HG02885 (cell line): Measurements from ENCODE around the gene ATP8A2.
"Not testable (repeated sequence)": the region's sequence is repeated elsewhere in the genome, so short reads cannot be mapped to it uniquely, and the experiment has no call there.

Experiments
- ATAC-seq: cut with Tn5 transposase; IDR thresholded peaks from one replicate; pipeline ENCODE4 v1.9.1; 2021; ENCODE audit warnings: mild to moderate bottlenecking; ENCODE audit not compliant: unreplicated experiment, poor library complexity

Gene ATP8A2

GRCh38 chr13:25371875-25372283 lies at the start of gene ATP8A2:
ATP8A2 (plus strand) TSS chr13:25371974; CDS start chr13:25372213, 239 bp downstream.
- ATAC-seq: no peak

- ATAC-seq: no peak
Measured at GRCh38 chr13:25324100-25324499, 47.7 kb upstream of the ATP8A2 start.

GRCh38 chr13:25329706-25330105 lies 42.1 kb upstream of the ATP8A2 start:
- ATAC-seq: no peak

DNA sequence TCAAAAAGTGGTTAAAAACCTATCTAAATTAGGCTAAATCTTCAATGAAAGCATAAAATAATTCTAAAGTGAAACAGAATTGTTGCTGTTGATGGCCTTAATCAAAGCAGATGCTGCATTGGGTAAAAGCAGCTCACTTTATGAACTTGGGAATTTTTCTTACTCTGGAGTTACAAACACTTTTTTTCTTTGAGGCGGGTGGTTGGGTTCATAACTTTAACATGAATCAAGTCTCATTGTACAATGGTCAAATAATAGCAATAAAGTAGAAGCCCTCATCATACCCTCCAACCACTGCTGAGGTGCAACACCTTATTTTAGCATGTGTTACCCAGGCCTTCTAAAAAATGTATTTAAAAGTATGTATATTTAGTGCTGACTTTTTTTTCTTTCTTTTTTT lies 41.2 kb upstream of the ATP8A2 start:
- ATAC-seq: no peak

GRCh38 chr13:25335856-25336255 lies 35.9 kb upstream of the ATP8A2 start:
- ATAC-seq: no peak

DNA sequence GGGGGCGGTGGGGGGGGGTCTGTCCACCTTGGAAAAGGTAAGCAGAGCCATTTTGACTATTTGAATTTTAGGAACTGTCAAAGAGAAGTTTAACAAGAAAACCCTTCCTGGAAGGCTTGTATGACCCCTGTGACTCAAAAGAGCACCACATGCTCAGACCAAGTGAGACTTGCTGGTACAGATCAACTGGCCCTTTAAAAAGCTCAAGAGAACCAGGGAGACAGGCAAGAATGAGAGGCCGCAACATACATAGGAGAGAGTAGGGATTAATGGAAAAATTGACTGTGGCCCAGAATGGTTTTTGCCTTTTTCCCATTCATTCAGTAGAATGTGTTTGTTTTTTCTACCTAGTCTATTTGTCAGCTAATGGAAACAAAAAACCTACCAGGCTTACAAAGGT lies 26.2 kb upstream of the ATP8A2 start:
- no peak for ATAC-seq

DNA sequence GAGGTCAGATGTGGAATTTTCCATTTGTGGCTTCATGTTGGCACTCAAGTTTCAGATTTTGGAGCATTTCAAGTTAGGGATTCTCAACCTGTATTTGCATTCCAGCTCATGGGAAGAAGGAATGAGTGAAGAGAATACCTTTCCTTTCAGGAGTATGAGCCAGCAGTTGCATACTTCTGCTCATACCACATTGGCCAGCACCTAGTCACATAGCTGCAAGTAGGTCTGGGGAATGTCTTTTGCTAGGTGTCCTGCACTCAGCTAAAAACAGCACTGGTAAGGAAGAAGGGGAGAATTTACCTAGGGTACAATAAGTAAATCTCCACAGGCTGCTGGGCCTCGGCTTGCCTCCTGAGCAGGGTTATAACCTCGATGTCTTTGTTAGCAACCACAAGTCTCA lies 24.6 kb upstream of the ATP8A2 start:
- no peak for ATAC-seq

GRCh38 chr13:25351404-25351803 lies 20.4 kb upstream of the ATP8A2 start:
- ATAC-seq: no peak

DNA sequence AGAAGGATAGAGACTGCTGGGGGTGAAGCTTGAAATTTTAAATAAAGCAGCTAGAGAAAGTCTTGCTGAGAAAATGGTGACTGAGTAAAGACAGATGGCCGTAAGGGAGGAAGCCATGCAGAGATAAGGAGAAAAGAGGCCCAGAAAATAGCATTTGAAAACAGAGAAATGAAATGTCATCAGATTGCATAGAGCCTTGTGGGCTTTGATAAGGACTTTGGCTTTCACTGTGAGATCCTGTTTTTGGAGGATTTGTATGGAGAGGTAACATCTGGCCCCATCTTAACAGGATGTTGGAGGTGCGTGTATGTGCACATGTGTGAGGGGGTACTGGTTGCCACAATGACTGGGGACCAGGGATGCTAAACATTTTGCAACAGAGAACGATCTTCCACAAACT lies 19.5 kb upstream of the ATP8A2 start:
- ATAC-seq: no peak

GRCh38 chr13:25352806-25353205 lies 19.0 kb upstream of the ATP8A2 start:
- no peak for ATAC-seq

GRCh38 chr13:25353344-25353743 lies 18.4 kb upstream of the ATP8A2 start:
- ATAC-seq: no peak

- ATAC-seq: no peak
Measured at GRCh38 chr13:25354377-25354776, 17.4 kb upstream of the ATP8A2 start.

DNA sequence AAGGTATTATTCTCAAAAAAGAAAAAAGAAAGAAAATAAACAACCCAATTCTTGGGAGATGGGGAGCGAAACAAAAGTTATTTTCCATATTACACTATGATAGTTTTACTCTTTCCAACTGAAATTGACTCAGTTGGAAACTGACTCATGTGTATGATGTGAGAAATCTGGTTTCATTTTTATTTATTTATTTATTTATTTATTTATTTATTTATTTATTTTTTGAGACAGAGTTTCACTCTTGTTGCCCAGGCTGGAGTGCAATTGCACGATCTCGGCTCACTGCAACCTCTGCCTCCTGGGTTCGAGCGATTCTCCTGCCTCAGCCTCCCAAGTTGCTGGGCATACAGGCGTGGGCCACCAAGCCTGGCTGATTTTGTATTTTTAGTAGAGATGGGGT lies 11.3 kb upstream of the ATP8A2 start:
- not testable (repeated sequence) for ATAC-seq

GRCh38 chr13:25365720-25366235 lies 6.0 kb upstream of the ATP8A2 start:
- ATAC-seq: no peak

DNA sequence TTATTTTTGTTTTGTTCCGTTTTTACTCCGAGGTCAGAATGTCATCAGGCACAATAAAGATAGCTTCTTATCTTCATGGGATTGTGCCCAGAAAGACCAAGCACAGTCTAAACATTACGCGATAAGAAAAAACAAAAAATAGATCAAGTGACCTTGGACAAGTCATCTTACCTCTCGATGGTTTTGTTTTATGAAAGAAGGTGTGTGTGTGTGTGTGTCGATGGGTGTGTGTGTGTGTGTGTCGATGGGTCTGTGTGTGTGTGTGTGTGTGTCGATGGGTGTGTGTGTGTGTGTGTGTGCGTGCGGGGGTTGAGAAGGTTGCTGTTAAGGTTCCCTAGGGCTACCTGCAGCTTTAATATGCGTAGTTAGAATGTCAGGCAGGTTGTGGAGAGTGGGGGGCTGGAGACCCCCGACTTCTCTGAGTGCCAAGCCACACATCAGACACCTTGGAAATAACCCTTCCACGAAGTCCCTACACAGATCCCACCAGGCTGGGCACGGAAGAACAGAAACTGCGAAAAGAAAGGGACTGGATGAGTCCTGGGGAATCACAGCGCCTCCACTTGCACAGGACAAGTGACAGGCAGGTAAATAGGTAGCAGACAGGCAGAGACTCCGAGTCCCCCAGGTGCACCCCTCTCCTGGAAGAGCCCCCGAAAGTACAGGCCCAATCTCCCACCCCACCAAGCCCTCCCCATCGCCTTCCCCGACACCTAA lies 458 bp upstream of the ATP8A2 start:
- ATAC-seq: no peak

- no peak for ATAC-seq
Measured at GRCh38 chr13:25372284-25373081, 709 bp downstream of the ATP8A2 start.

DNA sequence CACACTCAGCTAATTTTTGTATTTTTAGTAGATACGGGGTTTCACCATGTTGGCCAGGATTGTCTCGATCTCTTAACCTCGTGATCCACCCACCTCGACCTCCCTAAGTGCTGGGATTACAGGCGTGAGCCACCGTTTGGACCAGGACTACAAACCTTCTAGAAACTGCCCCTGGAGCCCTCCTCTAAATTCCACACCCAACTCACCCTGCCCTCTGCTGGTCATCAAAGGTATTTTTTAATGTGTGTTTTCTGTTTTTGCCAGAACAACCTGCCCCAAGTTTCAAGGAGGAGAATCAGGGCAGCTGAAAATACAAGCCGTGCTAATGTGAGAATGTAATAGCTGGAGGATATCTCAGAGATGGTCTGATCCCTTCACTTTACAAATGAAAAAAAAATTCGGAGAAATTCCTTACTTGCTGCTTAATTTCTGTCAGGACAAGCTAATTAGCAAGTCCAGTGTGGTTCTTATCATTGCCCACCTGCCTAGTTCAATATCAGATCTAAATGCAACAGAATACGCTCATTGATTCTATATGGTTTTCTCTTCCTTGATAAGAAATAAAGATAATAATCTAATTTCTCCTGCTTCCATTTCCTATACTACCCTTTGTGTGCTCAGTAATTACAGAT lies 4.1 kb downstream of the ATP8A2 start:
- no peak for ATAC-seq

DNA sequence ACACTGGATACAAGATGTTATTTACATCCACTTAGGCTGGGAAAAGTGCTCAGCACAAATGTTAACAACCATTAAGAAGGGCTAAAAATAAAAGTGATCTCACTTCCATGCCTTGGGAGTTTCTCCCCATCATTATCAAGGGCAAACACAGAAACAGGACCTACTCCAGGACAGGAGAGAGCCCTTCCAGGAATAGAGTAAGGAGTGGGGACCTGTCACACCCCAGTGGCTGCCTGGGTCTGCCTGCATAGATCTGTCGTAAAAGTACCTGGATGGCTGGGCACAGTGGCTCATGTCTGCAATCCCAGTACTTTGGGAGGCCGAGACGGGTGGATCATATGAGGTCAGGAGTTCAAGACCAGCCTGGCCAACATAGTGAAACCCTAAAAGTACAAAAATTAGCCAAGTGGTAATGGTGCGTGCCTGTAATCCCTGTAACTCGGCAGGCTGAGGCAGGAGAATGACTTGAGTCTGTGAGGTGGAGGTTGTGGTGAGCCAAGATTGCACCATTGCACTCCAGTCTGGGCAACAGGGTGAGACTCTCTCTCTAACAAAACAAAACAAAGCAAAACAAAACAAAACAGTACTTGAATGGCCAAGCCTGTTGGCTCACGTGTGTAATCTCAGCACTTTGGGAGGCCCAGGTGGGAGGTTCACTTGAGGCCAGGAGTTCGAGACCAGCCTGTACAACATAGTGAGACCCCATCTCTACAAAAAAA lies 5.6 kb downstream of the ATP8A2 start:
- ATAC-seq: no peak

DNA sequence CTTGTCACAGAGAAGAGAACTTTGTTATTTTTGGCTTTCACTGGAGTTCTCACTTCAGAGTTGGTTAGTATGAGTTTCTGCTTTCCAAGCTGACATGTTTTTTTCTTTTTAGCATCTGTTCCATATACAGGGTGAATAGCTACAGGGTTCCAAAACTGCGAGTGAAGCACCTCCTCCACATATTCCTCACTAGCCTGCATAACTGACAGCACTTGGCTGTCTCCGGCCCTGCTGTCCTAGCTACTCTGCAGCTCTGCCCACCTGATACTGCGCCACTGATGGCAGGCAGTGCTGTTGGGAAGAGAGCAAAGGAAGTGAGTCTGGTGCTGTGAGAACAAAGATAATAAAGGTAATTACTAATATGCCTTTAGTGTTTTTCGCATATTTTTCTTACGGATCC lies 6.8 kb downstream of the ATP8A2 start:
- ATAC-seq: no peak

DNA sequence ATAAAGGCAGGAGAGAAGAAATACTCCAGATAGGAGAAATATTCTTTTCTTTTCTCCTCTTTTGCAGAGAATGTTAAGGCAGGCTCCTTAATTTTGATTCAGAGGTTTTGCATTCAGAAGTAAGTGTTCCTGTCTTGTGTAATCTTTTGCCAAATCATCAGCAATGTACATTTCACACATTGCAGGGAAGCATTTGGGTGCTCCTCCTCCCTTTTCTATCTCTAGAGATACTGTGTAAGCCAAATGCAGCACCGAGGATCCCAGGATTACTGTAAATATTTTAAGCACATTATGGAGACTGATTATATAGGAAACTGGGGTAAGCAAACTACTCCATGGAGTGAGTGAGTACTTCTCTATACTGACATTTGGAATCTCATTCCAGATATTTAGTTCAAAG lies 7.2 kb downstream of the ATP8A2 start:
- ATAC-seq: no peak
